Left renal cortex interstitium (tissue), 4 donors: Measurements from ENCODE around the gene SSX2IP. TPM values are rescaled to one million over a fixed set of nuclear protein-coding genes. Genes with fewer than 3 reads are reported as not detected.

Experiments used
- DNase-seq, 4 donors: peaks; one replicate each; pipeline ENCODE4 v3.0.0-alpha.2; 2013; ENCODE audit warnings: low read depth in 4 of 4, low spot score in 2 of 4, missing footprints in 1 of 4
- polyA plus RNA-seq, 4 donors: library from polyadenylated mRNA; unstranded; fragments of 120-200 nt; gene quantifications; one replicate each; pipeline ENCODE4 v1.2.1, GENCODE V29; 2013; ENCODE audit not compliant: insufficient read length in 4 of 4

Gene SSX2IP
- polyA plus RNA-seq, 4 donors = 32.4 to 41.2 (median 35.5) TPM

DNA sequence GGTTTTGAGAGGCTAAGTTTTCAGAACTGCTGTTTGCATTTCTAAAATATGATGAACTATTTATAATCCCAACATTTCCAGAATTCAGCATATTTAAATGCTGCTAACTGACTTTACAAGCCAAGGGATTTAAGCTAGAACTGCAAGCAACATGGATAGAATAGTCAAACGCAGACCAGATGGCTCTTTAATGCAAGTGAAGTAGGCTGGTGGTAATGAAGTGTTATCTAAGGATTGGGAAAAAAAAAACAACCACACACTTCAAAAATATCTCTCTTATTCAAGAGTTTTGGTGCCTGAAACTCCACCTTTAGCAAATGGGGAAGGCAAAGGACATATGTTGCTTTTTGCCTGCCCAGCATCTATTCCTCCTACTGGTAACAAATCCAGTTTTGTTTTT, 20.9 kb upstream of the SSX2IP start:
- DNase-seq = no peak

DNA sequence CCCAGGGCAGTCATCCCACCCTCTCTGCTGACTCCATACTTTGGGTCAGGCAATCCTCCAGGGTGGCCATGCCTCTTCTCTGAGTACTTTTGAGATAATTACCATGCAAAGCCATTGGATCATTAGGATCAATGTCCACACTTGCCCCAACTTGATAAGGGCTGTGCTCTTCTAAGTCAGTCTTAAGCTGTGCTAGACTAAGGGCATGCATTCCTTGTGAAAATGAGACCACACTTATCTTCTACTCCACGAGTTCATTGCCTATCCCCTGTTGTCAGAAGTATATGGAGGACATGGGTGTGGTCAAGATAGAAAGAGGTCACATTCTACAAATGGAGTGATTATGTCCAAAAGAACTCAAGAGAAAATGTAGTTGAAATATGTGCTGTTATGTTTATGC, 18.9 kb upstream of the SSX2IP start:
- no peak for DNase-seq

DNA sequence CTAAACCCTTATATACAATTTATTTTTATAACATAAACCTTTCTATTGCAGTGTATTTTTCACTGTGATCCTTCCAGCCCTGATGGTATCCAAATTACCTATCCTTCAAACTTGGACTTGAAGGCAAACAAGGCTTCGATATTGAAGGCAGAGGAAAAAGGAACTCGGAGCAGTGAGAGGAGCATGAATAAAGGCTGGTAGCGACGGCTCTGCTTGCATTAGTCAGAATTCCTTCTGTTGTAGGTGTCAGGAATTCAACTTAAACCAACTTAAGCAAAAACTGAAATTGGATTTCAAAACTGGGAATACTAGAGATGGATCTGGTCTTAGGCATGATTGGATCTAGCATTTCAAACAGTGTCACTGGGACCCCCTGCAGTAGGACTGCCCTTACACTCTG, 17.8 kb upstream of the SSX2IP start:
- DNase-seq = no peak

DNA sequence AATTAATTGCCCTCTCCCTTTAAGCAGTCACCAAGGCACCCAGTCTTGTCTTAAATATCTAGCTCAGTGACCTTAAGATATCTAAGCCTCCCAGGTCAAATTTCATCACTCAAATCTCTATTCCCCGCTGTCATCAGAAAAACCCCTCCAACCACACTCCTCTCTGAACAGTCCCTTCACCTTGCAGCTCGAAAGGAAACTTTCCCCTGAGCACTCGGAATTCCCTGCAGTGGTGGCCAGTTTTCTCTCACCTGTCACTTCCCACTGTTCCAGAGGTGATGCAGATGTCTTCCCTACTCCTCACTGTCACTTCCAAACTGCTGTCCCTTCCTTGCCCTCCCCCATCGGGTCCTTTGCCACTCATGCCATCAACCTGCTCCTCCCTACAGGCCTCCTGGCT, 15.3 kb upstream of the SSX2IP start:
- no peak for DNase-seq

DNA sequence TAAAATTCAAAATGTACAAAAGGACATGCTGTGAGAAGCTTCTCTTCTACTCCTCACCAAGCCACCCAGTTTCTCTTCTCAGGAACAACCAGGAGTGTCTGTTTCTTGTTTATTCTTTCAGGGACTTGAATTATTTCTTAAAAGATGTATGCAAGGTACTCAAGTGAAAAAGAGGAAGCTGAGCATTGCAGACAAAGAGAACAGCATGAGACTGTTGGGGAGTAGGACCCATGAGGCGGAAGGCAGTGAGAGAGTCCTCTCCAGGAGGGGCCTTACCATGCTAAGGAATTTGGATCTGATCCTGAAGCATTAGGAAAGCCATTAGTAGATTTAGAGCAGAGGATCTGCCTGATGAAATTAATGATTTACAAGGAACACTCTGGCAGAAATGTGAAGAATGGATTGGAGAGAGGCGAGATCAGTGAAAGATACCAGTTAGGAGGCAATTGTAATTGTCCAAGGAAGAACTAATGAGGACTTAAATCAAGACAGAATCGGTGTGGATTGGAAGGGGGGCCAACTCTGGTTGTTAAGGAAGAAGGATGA, 14.7 kb upstream of the SSX2IP start:
- DNase-seq = no peak

DNA sequence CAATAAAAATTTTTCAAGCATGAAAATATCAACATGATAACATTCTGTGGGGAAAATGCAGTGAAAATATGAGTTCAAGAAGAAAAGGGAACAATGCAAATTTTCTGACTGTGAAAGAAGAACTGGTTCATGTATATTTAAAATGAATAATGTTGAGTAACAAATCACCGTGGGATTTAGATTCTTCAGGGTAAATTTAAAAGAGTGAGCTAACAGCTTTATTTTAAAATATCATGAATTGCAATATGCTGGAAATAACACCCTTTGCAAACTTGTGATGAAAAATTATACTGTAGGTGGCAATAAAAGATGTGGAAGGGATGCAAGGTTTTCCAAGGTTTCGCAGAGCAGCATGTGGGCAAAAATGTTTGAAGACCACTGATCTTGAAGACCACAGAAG, 13.2 kb upstream of the SSX2IP start:
- no peak for DNase-seq

DNA sequence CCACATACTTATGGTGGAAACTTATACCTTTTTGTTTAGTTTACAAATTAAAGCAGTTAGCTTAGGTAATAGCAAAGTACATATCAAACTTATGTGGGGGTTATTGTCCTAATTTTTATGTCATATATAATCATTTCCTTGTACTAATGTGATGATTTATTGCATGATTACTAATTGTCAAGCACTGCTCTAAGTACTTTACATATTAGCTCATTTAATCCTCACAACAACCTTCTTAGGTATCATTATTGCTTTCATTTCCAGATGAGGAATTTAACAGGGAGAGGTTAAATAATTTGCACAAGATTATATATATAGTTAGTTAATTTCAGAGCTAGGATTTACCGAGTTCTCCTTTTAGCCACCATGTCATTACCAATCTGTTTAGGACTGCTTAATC, 11.9 kb upstream of the SSX2IP start:
- DNase-seq = no peak

DNA sequence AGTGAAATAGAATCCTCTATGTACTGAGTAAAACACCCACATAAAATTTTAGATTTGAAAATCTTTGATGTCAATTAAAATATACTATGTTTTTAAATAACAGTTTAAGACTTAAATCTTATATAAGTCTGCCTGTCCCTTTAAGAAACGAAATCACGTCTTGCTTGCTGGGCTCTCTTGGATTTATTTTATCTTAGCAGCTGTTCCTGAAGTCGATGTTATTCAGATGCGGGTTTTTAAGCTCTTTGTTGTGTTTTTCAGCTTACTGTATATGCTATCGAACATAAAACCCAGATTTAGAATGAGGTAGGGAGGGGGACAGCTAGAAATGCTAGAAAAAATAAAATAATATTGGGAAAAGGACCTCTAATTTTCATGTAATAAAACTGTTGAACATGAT, 11.1 kb upstream of the SSX2IP start:
- no peak for DNase-seq

DNA sequence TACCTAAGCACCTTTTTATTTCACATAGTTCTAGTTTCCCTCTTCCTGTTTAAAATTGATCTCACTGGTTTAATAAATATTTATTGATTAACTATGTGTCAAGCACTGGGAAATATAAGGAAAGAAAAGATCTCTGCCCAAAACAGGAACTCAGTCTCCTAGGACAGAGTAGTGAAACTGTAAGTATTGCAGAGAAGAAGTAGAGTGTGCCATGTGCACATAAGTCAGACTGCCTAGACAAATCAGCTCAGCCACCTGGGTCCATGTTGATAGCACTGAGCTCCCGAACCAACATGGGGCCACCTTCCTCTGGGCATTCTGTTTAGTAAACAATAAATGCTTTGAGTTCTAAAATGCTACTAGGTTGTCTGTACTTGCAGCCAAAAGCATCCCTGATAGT, 9.8 kb upstream of the SSX2IP start:
- DNase-seq = no peak

DNA sequence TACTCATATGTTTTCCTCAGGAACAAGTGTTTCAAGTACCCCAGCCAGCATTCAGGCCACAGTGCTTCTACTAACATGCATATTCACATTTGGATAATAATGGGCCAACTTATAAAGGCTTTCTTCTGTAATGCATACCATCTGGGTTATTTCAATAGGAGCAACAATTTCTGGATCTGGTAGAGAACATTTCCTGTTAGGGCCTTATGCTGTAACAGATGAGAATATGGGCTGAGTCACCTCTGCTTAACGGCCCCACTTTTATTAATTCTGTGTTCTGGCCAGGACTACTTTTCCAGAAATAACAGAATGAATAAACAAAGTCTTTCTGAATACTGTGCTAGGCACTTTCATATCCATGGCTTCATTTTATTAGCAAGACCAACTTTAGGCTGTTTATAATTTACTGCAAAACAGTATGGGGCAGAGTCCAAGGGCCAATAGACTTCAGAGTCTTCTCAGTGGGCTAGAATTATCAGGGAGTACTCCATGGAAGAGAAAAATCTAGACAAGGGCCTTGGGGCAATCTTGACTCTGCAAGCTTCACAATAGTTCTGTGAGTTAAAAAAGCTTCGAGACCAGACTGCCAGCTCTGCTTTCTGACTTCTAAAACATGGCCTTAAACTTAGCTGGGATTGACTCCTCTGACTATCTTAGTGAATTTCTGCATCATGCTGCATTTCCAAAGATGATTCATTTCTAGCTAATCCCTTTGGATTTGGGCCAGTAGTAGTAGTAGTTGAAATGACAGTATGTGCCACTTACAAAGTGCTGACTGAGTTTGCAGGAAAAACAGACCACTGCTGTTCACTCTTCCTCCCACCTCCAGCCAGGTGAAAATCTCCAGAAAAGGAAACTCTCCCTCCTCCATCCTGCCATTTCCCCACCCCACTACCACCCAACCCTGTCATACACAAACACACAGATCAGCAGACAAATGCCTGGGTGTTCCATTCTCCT, 8.2 kb upstream of the SSX2IP start:
- DNase-seq = no peak

DNA sequence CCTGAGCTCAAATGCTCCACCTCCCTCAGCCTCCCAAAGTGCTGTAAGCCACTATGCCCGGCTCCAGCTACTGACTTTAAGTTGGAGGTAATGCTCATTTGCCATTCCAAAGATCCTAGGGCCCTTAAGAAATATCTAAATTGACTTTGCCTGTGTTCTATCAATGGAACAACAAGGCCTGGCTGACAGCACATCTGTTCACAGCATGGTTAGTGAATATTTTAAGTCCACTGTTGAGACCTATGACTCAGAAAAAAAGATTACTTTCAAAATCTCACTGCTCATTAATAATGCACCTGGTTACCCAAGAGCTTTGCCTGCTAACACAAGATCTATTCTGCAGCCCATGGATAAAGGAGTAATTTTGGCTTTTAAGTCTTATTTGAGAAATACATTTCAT, 3.5 kb upstream of the SSX2IP start:
- no peak for DNase-seq

DNA sequence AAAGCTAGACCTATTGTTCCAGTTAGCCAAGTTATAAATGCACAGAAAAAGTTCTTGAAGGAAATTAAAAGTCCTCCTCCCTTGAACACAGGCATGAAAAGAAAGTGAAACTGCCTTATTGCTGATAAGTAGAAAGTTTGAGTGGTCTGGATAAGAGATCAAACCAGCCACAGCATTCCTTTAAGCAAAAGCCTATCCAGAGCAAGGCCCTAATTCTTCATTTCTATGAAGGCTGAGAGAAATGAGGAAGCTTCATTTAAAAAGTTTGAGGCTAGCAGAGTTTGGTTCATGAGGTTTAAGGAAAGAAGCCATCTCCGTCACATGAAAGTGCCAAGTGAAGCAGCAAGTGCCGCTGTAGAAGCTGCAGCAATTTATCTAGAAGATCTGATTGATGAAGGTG, 2.7 kb upstream of the SSX2IP start:
- no peak for DNase-seq

DNA sequence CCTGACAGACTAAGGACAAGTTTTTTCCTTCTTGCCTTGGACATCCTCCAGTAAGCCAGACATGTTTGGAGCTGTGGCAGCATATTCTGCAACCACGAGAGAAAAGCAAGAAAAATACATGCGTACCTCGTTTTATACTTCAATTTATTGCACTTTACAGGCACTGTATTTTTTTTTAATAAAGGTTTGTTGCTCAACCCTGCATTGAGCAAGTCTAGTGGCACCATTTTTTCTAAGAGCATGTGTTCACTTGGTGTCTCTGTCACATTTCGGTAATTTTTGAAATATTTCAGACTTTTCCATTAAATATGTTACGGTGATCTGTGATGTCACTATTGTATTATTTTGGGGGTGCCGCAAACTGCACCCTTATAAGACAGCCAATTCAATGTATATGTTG, 2.1 kb upstream of the SSX2IP start:
- DNase-seq = no peak

DNA sequence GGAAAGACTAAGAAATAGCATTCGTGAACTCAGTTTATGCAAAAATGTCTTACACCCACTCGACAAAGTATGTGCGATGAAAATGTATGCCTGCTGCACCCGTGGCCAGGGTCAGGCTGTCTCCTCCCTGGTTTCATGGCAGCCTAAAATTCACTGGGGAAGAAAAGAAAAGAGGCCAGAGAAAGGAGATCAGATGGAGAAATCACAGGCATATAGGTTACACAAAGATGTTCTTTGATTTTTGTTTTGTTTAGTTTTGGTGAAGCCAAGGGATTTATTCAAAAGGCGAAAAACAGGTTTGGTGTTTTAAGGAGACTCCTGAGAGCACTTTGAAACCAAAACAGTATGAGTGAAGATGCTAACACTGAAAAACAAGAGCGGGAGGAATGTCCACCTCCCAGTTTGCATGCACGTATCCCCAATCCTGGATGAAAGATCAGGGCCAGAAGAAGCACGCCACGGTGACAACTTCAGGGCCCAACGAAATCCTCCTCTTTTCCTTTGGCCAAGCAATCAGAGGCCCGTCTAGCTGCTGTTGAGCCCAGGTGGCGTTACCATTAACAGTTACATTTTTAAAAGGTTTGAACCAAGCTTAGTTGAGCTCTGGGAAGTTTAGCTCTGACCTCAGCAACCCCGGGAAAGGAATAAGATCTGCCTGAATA, 992 bp upstream of the SSX2IP start:
- DNase-seq = no peak

DNA sequence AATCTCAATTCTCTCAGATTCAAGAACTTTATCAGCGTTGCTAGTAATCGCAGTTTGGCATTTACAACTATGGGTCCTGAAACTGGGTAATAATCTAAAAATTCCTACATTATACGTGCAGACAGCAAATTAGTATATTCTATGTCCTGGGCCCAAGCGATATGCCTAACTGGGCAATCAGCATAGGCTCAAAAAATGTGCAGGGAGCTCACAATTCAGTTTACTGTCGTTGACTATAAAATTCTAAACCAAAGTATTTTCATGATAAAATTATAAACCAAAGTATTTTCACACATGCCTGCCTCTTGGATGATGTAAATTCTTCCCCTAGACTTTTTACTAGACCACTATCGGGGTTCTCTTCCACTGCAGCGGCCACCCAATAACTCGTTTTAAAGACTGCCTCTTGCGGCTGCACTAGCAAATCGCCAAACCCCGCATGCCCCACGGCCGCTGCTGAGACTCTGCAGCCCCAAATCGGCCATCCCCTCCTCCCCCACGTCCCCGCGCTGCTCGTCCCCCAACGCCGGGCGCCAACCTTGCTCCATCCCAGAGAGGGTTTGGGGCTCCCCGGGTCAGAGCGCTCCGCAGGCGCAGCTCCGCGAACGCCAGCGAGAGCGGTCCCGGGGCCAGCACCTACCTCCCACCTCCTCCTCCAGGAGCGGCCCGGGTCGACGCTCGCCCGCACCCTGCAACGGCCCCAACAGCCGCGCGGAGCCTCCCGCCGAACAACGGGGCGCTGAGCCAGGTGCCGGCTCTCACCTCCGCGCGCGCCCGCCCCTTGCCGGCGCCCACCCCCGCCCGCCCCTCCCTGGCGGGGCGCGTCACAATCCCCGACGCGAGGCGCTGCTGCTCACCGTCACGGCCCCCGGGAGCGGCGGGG, 506 bp downstream of the SSX2IP start:
- DNase-seq = peak; percentile 26 to 47 (median 42)

DNA sequence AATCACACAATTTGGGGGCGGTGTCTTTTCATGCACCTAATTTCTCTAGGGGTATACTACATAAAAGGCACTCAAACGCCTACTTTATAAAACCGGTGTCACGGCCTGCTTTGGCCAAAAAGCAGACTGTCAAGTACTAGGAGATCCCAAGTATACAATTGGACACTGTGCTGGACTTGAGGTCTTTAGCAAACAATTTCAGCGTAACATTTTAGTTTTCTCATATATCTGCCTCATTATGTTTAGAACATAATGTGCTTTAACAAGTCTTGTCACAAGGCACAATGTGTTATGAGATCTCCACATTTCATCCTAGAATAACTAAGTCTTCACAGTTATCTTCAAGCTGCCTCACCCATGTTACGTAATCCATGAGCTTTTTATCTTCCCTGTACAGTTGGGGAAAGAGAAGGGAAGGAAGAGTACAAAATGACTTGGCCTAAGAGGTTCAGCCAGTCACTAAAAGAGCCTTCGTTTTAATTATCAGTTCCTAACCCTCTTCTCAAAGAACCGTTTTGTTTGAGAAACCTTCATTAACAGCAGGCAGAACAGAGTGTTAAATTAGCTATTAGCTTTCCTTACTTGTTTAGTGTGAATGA, 1.7 kb downstream of the SSX2IP start:
- no peak for DNase-seq

DNA sequence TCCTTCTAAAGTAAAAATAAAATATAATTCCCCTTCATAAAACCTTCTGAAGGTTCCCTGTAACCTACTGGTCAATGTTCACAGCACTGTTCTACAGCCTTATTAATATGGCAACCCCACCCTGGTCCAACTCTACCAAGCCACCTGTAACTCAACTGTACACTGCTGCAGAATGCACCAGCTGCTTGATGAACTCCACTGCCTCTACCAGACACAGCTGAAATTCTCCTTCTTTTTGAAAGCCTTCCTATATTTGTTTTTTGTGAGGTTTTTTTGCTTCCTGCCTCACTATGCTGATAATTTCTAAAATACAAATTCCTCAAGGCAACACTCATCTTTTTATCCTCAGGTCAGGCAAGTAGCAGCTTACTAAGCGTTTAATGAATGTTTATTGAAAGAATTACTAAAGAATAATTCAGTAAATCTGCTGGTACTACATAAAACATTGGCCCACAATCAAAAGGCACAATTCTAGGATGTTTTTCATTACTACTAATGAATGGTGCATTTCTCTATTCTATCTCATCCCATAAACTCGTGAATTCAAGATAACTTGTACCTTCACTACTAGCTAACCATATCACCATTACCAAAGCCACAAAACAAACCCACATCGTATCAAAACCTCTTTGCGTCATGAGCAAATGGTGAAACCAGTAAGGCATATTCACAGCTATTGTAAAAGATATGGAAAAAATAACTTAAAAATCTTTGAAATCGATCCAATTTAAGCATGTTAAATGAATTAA, 2.4 kb downstream of the SSX2IP start:
- no peak for DNase-seq

DNA sequence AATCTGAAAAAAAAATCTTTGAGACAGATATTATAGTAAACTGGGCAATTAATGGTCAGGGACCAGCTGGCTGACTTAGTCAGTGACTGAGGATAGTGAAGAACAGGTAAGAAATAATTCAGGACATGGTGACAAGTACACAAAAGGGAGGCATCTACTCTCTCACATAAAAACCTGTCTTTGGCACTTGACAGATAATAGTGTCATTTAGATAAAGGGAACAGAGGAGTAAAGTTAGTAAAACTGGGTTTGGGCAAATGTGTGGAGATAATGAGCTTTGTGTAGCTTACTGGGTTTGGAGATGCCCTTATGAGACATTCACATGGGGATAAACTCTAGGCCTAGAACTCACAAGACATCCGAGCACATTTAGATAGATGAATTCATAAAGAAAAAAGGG, 4.0 kb downstream of the SSX2IP start:
- no peak for DNase-seq

DNA sequence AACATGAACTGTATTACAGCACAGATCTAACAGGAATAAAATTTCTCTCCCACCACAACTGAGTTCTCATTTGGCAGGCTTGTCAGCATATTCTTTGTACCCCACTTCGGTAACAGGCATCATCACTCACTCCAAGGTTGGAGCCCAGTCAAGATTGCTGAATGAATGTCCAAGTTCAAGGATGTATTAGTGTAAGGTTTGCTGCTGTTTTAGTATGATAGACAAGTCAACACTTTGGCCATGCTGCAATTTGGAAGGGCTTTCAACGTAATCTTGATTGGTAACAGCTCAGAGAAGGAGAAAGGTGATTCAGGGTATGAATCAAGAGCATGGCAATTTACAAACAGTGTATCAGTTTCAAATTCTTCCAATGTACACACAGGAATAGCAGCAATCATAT, 6.8 kb downstream of the SSX2IP start:
- no peak for DNase-seq

DNA sequence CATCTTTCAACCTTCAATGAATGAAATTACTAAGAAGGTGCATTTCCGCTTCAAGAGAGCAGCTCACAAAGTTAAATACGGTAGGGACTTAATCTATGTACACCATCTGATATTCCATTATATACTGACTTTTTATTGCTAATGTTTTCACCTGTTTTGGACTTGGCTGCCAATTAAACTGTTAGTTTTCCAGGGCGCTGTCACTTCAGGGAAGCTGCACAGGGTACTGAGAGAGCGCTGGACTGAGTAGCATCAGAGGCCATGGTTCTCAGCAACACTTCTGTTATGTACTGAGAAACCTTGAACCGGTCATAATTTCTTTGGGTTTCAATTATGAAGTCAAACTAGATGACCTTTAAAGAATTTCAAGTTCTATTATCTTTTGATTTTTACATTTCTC, 8.2 kb downstream of the SSX2IP start:
- DNase-seq = no peak
